ENCODE results near the gene TBL1X.

TBL1X gene

DNA sequence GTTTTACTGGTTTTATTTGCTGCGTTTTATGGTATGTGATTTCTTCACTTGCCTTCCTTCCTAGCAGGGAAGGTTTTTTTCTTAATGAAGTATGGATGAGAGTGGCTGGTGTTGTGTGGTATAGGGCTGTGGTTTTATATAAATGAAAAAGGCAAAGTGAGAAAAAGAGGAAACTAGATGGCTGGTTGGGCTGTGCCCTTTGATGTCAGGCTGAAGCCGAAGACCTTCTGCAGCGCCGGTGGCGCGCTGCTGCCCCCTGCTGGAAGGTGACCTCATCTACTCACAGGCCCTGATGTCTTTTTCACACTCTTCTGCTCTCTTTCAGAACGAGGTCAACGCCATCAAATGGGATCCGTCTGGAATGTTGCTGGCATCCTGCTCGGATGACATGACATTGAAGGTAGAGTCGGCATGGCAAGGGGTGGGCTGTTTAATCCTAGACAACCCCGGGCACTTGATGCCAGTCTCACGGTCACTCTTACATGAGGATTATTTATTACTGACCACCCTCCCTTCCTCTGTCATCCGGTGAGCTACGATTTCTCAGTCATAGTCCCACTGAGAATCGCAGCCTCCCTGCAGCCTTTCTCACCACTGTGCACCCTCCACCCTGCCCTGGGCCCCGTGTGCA, 244.2 kb downstream of the TBL1X start:
- Histone ChIP-seq H3K9me3 (ENCODE audit: control insufficient read depth, insufficient read depth, low read length) (peaks cover 8% of the 10 kb centered on the region), H3K4me1 (ENCODE audit: insufficient read depth, low read length) (no peaks in the 10 kb centered on the region; the same call in 1 of the 2 replicates), H3K9ac (ENCODE audit: low read depth, low read length) (no peak overlapping the region), H3K36me3 (ENCODE audit: insufficient read depth, low read length) (peaks cover 8% of the 10 kb centered on the region; the same call in 1 of the 2 replicates)

DNA sequence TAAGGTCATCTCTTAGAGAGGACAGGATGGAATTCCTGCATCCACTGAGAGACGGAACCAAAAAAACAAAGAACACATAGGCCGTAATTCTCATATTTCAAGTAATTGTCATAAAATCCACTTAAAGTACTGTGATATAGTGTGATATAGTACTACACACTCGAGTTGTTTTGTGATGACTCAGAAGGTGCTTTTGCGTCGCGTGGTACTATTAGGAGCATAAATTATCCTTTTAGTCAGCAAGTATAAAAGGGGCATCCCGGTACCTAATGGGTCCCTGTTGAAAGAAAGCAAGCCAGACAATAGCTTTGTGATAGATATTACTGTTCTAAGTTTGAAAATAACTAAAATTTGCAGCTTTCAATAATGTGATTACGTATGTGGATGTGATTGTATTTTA, 245.5 kb downstream of the TBL1X start:
- Histone ChIP-seq H3K9me3 (ENCODE audit: control insufficient read depth, insufficient read depth, low read length) (peaks cover 6% of the 10 kb centered on the region), H3K4me1 (ENCODE audit: insufficient read depth, low read length) (no peaks in the 10 kb centered on the region; the same call in 1 of the 2 replicates), H3K9ac (ENCODE audit: low read depth, low read length) (no peak overlapping the region), H3K36me3 (ENCODE audit: insufficient read depth, low read length) (peaks cover 12% of the 10 kb centered on the region; the same call in 1 of the 2 replicates)

DNA sequence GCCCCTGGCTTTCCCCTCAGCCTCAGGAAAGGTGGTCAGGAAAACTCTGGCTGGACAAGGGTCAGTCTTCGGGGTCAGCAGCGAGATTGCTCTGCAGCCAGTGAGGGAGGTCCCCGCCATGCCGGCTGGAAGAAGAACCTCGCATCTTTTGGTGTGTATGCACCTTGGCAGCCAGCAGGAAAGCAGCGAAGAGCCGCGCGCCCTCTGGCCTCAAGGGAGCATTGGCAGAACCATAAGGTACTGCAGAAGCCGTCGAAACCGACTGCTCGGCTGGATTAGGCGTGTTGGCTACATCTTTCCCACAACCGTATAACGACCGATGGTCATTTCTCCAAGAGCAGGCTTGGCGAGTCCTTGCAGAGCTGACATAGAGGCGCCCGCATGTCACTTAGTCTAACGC, 252.5 kb downstream of the TBL1X start:
- peaks cover 26% of the 10 kb centered on the region; the same call in 1 of the 2 replicates for H3K36me3 ChIP-seq (ENCODE audit: insufficient read depth, low read length)
- H3K9ac ChIP-seq (ENCODE audit: low read depth, low read length), result no peak overlapping the region
- no peaks in the 10 kb centered on the region for H3K4me1 ChIP-seq (ENCODE audit: insufficient read depth, low read length)

DNA sequence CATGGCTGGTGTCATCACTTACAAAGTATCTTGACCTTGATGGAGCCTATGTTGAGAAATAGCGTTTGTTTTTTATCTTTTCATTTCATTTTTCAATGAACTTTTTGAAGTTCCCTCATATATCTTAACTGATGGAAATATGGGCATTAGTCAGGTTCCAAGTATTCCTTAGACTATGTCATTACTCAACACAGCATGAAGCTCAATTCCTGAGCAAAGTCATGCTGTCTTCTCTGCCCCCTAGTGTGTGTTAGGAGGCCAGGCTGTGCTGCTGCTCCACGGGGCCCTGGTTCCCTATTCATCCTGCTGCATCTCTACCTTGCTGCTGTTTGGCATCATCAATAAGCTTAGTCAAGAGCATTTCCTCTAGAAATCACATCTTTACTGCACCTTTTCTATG, 259.9 kb downstream of the TBL1X start:
- H3K36me3 ChIP-seq (ENCODE audit: insufficient read depth, low read length), result peaks cover 21% of the 10 kb centered on the region
- H3K9me3 ChIP-seq (ENCODE audit: control insufficient read depth, insufficient read depth, low read length), result peaks cover 31% of the 10 kb centered on the region

More for the DNA sequence above, 252.5 kb downstream of the TBL1X start:
- peaks cover 9% of the 10 kb centered on the region for H3K9me3 ChIP-seq (ENCODE audit: control insufficient read depth, insufficient read depth, low read length)

DNA sequence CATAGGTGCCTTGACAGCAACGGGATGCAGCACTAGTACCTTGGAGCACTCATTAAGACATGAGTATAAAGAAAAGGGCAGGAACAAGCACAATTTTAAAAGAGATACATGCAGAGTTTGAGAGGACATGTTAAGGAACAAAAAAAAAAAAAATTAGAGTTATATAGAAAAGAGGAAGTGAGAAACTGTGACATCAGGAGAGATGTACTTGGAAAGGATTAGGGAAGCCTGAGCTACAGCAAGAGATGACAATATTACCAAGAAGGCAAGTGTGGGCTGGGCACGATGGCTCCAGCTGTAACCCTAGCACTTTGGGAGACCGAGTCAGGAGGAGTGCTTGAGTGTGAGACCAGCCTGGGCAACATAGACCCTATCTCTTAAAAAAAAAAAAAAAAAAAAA, 263.4 kb downstream of the TBL1X start:
- H3K9ac ChIP-seq (ENCODE audit: low read depth, low read length), result no peak overlapping the region
- peaks cover 34% of the 10 kb centered on the region for H3K9me3 ChIP-seq (ENCODE audit: control insufficient read depth, insufficient read depth, low read length)
- H3K4me1 ChIP-seq (ENCODE audit: insufficient read depth, low read length), result no peaks in the 10 kb centered on the region
- peaks cover 7% of the 10 kb centered on the region for H3K36me3 ChIP-seq (ENCODE audit: insufficient read depth, low read length)

More for the DNA sequence above, 259.9 kb downstream of the TBL1X start:
- no peak overlapping the region for H3K9ac ChIP-seq (ENCODE audit: low read depth, low read length)
- no peaks in the 10 kb centered on the region for H3K4me1 ChIP-seq (ENCODE audit: insufficient read depth, low read length)

DNA sequence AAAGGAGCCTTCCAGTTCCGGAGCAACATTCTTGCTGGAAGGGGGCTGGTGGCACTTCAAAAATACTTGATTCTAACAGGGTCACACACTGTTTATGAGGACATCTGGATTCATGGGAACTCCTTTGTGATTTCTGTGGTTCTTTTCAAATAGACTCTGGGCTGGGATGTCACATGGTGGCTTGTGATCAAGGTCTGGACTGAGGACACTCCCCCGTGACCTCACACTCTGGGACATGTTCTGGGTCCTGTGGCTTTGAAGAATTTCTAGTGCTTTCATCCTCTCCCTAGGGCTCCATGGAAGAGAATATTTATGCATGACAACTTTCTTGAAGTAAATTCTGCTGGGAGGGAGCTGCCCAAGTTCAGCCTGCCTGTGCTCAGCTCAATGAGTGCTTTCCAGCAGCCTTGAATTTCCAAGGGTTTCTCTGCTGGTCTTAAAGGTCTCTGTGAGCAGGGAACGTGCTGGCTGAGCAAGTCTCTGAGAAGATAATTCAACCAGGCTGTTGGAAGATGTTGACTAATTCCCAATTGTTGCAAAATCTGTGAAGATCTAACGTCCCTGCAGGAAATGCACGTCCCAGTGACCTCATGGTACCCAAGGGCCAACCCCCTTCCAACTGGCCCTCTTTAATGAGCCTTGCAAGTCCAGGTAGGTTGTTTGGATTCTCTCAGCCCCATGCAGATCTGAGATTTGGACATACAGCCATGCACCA, 264.5 kb downstream of the TBL1X start:
- Histone ChIP-seq H3K36me3 (ENCODE audit: insufficient read depth, low read length) (peaks cover 7% of the 10 kb centered on the region), H3K4me1 (ENCODE audit: insufficient read depth, low read length) (no peaks in the 10 kb centered on the region), H3K9me3 (ENCODE audit: control insufficient read depth, insufficient read depth, low read length) (peaks cover 35% of the 10 kb centered on the region), H3K9ac (ENCODE audit: low read depth, low read length) (no peak overlapping the region)

DNA sequence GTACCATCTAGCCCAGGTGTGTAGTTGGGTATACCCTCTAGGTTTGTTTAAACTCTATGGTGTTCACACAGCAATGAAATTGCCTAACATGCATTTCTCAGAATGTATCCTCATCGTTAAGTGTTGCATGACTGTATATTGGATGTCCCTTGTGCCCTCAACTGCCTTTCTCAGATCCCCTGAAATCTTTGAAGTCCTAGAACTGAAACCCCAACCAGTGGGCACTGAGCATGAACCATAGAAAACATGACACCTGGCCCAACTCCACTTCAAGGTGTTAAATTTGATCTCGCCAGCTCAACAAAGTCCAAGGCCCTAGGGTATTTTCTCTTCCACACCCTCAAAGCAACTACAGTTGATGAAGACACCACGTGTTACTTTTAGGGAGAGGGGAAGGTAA, 265.2 kb downstream of the TBL1X start:
- no peak overlapping the region for H3K9ac ChIP-seq (ENCODE audit: low read depth, low read length)
- H3K4me1 ChIP-seq (ENCODE audit: insufficient read depth, low read length), result no peaks in the 10 kb centered on the region
- H3K9me3 ChIP-seq (ENCODE audit: control insufficient read depth, insufficient read depth, low read length), result peaks cover 33% of the 10 kb centered on the region
- H3K36me3 ChIP-seq (ENCODE audit: insufficient read depth, low read length), result peaks cover 5% of the 10 kb centered on the region

DNA sequence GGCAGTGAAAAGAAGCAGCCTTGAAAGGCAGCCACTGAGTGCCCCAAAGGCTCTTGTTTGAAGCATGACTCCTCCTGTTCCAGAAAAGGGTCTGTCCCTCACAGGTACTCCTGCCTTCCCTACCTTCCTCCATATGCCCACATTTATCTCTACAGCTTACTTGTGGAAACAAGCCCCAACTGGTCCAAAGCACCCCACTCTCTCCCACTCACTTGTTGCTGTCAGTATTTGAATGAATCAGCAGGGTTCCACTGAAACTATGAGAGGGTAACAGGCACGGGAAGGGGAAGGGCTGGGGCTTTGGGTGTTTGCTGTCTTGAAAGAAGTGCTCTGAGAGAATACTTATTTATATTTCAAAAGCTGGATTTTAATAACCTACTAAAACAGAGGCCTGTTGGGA, 265.9 kb downstream of the TBL1X start:
- H3K36me3 ChIP-seq (ENCODE audit: insufficient read depth, low read length), result no peaks in the 10 kb centered on the region; the same call in 1 of the 2 replicates
- peaks cover 28% of the 10 kb centered on the region for H3K9me3 ChIP-seq (ENCODE audit: control insufficient read depth, insufficient read depth, low read length)

DNA sequence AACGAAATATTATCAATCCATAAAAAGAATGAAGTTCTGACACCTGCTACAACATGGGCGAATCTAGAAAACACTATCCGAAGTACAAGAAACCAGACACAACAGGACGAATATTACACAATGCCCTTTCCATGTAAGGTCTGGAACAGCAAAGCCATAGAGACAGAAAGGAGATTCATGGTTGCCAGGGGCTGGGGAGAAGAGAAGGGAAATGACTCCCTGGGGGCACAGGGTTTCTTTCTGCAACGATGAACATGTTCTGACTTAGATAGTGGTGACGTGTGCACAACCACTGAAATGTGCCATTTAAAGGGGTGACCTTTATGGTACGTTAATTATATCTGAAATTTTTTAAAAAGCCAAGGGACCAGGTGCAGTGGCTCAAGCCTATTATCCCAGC, 272.5 kb downstream of the TBL1X start:
- H3K9ac ChIP-seq (ENCODE audit: low read depth, low read length), result no peak overlapping the region
- H3K36me3 ChIP-seq (ENCODE audit: insufficient read depth, low read length), result no peaks in the 10 kb centered on the region; the same call in 1 of the 2 replicates
- H3K4me1 ChIP-seq (ENCODE audit: insufficient read depth, low read length), result no peaks in the 10 kb centered on the region
- peaks cover 7% of the 10 kb centered on the region; the same call in 1 of the 2 replicates for H3K9me3 ChIP-seq (ENCODE audit: control insufficient read depth, insufficient read depth, low read length)

More for the DNA sequence above, 265.9 kb downstream of the TBL1X start:
- H3K4me1 ChIP-seq (ENCODE audit: insufficient read depth, low read length), result no peaks in the 10 kb centered on the region
- H3K9ac ChIP-seq (ENCODE audit: low read depth, low read length), result no peak overlapping the region

DNA sequence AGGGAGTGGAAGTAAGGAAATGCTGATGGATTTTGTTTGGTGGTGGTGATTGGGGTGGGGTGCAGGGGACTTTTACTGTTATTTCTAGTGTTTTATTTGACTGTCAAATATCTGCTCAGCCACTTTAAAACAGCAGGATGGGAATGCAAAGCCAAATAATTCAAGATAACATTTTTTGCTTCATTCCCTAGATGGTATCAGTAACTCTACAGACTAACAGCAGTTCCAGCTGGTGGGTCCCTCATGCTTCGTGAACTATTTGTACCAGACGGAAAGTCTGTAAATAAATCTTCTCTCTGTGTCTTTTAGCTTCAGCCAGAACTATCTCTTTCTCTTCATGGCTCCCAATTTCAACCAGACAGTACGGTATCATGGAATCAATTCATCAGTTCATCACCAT, 273.3 kb downstream of the TBL1X start:
- H3K9ac ChIP-seq (ENCODE audit: low read depth, low read length), result no peak overlapping the region
- no peaks in the 10 kb centered on the region for H3K4me1 ChIP-seq (ENCODE audit: insufficient read depth, low read length)
- peaks cover 3% of the 10 kb centered on the region; the same call in 1 of the 2 replicates for H3K9me3 ChIP-seq (ENCODE audit: control insufficient read depth, insufficient read depth, low read length)
- H3K36me3 ChIP-seq (ENCODE audit: insufficient read depth, low read length), result no peaks in the 10 kb centered on the region; the same call in 1 of the 2 replicates

DNA sequence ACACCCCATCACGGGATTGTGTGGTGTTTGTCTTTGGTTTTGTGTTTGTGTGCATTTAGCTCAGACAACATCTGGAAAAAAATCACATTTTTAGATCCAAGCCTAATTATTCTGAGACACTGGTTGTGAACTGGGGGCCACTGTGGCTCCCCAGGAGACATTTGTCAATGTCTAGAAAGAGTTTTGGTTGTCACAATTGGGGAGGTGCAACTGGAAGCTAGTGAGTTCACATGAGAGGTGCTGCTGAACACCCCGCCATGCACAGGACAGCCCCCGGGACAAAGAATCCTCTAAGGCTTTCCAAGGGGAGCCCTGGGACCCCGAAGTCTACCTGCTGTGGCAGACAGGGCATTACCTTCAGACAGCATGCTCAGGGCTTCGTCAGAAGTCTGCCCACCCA, 274.3 kb downstream of the TBL1X start:
- H3K9ac ChIP-seq (ENCODE audit: low read depth, low read length), result no peak overlapping the region

DNA sequence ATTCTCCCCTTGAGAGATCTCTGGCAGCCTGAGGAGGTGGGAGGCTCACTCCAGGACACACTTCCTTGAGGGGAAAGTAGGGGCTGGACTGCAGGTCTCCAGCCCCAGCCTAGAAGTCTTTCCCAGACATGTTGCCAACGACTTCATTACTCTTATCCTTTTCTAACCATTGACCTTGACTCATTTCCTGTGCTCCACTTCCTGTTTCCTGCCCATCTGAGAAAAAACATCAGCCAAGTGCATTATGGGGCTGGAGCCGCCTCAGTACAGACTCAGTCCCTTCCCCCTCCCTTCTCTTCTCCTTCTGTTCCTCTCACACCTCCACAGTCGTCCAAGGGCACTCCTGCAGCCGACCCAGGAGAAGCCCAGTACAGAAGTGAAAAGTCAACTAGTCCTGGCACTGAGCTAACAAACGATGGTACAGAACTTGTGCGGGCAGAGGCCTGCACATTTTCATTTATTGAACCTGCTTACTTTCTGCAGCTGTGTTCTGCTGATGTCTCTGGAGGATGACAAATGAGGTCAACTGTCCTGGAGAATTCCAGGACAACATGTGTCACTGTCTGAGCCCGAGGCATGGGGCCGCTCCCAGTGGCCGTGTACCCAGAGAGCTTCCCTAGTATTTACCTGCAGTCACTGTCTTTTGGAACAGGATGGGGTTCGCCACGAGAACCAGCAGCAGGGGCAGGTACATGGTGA, 280.7 kb downstream of the TBL1X start:
- peaks cover 6% of the 10 kb centered on the region; the same call in 1 of the 2 replicates for H3K4me1 ChIP-seq (ENCODE audit: insufficient read depth, low read length)
- H3K36me3 ChIP-seq (ENCODE audit: insufficient read depth, low read length), result 0 out of 2 replicates have a peak, but pooled peaks cover 5% of the 10 kb centered on the region
- H3K9ac ChIP-seq (ENCODE audit: low read depth, low read length), result no peak overlapping the region
- H3K9me3 ChIP-seq (ENCODE audit: control insufficient read depth, insufficient read depth, low read length), result no peaks in the 10 kb centered on the region

More for the DNA sequence above, 274.3 kb downstream of the TBL1X start:
- Histone ChIP-seq H3K9me3 (ENCODE audit: control insufficient read depth, insufficient read depth, low read length) (no peaks in the 10 kb centered on the region), H3K36me3 (ENCODE audit: insufficient read depth, low read length) (peaks cover 5% of the 10 kb centered on the region; the same call in 1 of the 2 replicates), H3K4me1 (ENCODE audit: insufficient read depth, low read length) (no peaks in the 10 kb centered on the region)

DNA sequence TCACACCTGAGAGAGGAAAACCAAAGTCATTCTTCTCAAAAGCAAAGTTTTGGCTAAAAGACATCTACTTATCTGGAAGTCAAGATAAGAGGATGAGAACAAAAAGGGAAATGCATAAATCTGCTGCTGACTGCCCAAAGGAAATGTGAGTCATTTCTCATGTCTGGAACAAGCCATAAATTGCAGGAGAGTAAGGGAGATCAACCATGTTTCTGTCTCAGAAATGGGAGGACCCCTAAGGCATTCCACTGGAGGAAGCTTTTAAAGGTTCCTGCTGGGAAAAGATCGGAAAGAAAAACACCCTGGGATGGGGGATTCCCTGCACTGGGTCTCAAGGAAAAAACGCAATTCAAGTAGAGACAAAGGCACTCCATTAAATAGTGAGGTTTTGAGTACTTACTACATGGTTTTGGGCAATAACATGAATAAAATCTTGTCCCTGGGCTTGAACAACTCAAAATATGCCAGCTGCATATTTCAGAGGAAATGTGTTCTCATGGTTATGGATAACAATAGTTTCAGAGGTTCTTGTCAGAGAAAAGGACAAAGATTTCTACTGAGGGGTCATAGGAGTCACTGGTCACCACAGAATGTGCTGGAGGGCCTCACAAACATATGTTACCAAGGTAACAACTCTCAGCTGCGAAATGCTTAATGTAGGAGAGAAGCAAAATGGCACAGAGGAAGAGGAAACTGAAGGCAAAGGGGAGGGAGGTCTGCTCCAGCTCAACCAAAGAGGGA, 281.5 kb downstream of the TBL1X start:
- no peak overlapping the region for H3K9ac ChIP-seq (ENCODE audit: low read depth, low read length)
- no peaks in the 10 kb centered on the region for H3K9me3 ChIP-seq (ENCODE audit: control insufficient read depth, insufficient read depth, low read length)
- 0 out of 2 replicates have a peak, but pooled peaks cover 5% of the 10 kb centered on the region for H3K36me3 ChIP-seq (ENCODE audit: insufficient read depth, low read length)
- peaks cover 6% of the 10 kb centered on the region; the same call in 1 of the 2 replicates for H3K4me1 ChIP-seq (ENCODE audit: insufficient read depth, low read length)

DNA sequence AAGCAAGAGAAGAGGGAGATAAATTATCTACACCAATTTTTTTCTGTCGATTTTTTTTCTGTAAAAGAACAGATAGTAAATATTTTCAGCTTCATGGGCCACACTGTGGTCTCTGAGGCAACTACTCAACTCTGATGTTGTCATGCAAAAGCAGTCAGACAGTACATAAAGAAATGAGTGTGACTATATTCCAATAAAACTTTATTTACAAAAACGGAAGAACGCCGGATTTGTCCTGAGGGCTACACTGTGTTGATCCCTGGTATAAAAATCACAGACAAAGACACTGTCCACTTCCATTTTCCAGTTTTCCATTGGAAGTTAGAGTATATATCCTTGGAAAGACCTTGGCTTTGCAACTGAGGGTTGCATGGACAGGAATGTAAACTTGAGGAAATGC, 282.8 kb downstream of the TBL1X start:
- peaks cover 6% of the 10 kb centered on the region; the same call in 1 of the 2 replicates for H3K4me1 ChIP-seq (ENCODE audit: insufficient read depth, low read length)
- 0 out of 2 replicates have a peak, but pooled peaks cover 5% of the 10 kb centered on the region for H3K36me3 ChIP-seq (ENCODE audit: insufficient read depth, low read length)
- H3K9me3 ChIP-seq (ENCODE audit: control insufficient read depth, insufficient read depth, low read length), result no peaks in the 10 kb centered on the region
- no peak overlapping the region for H3K9ac ChIP-seq (ENCODE audit: low read depth, low read length)
